Muscle of back (tissue), 11 donors: Measurements from ENCODE around the gene BCL2L2. TPM values are rescaled to one million over a fixed set of nuclear protein-coding genes. Genes with fewer than 3 reads are reported as not detected.
"Not testable (repeated sequence)": the region's sequence is repeated elsewhere in the genome, so short reads cannot be mapped to it uniquely, and the experiment has no call there.

Experiments used
- DNase-seq, 3 donors: peaks; one replicate each; pipeline versions ENCODE4 v3.0.0 to v3.0.0-alpha.2; 2013
- polyA plus RNA-seq, 10 donors: library from polyadenylated mRNA; unstranded; fragments of 120-200 nt; gene quantifications; one replicate each; pipeline ENCODE4 v1.2.1, GENCODE V29; 2013; ENCODE audit not compliant: insufficient read length in 10 of 10

BCL2L2 gene
- polyA plus RNA-seq, 10 donors, result 28.1 to 36.6 (median 30.8) TPM

DNA sequence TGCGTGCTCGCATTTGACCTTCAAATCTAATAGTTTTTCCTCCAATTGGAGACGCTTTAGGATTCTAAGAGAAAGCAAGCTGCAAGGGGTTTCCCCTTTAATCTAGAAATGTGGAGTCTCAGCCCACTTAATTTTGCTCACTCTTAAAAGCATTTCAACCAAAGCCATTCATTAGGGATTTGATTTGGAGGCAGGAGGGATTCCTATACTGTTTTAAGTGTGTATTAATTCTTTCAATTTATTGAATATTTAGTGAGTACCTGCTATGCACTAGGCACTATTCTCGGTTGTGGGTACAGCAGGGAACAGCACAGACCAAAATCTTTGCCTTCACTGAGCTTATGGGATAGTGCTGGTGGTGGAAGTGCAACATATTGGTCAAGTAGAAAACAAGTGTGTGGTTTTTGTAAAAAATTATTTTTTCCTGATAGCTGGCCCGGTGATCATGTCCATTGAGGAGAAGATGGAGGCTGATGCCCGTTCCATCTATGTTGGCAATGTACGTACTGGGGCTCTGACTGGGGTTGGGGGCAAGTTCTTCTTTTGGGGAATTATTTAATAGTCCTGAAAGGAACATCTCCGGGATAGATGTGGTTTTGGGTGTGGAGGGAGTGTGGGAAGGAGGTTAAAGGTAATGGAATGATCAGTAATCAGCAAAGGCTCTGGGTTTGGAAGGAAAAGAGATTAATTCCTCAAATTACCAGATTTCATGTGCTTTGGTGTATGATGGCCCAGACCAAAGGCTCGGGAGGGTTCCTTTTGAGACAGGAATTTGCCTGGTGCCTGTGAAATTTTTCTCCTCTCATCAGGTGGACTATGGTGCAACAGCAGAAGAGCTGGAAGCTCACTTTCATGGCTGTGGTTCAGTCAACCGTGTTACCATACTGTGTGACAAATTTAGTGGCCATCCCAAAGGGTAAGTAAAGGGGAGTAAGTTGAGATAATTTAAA lies 16.2 kb downstream of the BCL2L2 start:
- no peak for DNase-seq

DNA sequence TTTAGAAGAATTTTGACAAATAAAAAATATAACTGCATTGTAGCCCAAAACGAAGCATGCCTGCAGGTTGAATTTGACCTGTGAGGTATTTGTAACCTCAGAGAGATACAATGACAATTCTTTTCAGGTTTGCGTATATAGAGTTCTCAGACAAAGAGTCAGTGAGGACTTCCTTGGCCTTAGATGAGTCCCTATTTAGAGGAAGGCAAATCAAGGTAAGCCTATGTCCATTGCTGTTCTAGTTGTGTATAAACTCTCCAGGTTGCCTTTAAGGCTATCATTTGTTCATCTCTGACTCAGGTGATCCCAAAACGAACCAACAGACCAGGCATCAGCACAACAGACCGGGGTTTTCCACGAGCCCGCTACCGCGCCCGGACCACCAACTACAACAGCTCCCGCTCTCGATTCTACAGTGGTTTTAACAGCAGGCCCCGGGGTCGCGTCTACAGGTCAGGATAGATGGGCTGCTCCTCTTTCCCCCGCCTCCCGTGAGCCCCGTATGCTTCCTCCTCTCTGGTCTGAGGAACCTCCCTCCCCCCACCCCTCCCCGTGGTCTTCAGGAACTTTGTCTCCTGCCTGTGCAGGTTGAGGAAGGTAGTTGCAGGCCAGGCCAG lies 17.3 kb downstream of the BCL2L2 start:
- no peak for DNase-seq

DNA sequence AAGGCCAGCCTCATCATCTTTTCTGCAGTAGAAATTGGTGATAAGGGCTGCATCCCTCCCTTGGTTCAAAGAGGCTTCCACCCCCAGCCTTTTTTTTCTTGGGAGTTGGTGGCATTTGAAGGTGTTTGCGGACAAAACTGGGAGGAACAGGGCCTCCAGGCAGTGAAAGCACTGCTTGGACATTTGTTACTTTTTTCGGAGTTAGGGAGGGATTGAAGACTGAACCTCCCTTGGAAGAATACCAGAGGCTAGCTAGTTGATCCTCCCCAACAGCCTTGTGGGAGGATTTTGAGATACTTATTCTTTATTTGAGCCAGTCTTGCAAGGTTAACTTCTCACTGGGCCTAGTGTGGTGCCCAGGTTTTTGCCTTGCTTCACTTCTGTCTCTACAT lies 17.8 kb downstream of the BCL2L2 start:
- DNase-seq, result no peak

DNA sequence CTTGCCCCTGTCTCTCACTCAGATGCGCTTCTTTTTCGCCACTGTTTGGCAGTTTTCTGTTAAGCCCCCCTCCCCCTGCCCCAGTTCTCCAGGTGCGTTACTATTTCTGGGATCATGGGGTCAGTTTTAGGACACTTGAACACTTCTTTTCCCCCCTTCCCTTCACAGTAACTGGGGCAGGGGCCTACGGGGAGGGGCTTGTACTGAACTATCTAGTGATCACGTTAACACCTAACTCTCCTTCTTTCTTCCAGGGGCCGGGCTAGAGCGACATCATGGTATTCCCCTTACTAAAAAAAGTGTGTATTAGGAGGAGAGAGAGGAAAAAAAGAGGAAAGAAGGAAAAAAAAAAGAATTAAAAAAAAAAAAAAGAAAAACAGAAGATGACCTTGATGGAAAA lies 18.4 kb downstream of the BCL2L2 start:
- DNase-seq, result no peak

DNA sequence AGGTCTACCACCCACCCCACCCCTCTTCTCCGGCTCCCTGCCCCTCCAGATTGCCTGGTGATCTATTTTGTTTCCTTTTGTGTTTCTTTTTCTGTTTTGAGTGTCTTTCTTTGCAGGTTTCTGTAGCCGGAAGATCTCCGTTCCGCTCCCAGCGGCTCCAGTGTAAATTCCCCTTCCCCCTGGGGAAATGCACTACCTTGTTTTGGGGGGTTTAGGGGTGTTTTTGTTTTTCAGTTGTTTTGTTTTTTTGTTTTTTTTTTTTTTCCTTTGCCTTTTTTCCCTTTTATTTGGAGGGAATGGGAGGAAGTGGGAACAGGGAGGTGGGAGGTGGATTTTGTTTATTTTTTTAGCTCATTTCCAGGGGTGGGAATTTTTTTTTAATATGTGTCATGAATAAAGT lies 19.1 kb downstream of the BCL2L2 start:
- DNase-seq, result not testable (repeated sequence)

DNA sequence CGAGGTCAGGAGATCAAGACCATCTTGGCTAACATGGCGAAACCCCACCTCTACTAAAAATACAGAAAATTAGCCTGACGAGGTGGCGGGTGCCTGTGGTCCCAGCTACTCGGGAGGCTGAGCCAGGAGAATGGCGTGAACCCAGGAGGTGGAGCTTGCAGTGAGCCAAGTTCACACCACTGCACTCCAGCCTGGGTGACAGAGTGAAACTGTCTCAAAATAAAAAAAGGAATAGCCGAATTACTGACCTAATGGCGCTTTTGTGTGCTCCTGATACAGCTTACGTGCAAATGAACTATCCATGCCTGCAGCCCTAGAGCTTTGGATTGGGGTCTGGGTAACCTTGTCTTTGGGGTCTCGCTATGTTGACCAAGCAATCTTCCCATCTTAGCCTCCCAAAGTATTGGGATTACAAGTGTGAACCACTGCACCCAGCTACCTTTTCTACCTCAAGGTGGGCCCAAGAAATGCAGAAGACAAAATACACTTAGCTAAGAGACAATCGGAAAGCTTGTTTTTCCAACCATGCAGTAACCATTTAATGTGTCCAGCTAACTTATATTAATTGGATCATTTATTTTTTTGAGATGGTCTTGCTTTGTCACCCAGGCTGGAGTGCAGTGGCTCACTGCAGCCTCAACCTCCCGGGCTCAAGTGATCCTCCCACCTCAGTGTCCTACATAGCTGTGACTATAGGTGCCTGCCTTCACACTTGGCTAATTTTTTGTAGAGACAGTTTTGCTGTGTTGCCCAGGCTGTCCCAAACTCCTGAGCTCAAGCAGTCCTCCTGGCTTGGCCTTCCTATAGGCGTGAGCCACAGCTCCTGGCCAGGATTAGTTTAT lies 20.1 kb downstream of the BCL2L2 start:
- no peak for DNase-seq

DNA sequence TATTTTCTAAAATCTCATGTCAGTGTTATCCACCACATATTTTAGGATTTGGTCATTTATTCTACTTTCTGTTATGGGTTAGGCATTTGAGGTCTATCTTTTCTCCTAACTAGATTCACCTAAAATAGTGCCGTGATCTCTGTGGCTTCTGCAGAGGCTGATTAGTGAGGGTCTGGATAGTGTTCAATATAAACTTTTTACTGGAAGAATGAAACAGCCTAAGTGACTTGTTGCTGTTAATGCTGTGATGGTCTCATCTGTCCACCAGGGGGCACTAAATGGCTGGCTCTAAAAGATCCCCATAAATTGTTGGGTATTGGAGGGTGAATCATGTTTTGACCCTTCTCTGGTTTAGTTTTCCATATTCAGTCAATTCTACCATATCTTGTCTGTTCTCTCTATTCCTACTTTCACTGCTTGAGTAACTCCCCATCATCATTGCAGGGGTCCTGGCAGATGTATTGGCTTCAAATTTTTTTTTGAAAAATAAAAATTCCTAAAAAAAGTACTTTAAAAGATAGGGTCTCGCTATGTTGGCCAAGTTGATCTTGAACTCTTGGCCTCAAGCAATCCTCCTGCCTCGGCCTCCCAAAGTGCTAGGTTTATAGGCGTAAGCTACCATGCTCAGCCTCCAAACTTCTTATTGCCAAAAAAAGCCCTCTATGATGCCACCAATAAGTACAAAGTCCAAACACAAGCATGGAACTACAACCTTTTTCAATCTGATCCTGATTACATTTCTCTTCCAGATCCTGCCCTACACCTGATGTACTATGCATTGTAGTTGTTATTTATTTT lies 21.5 kb downstream of the BCL2L2 start:
- DNase-seq, result peak; percentile 74 to 83 (median 82)

DNA sequence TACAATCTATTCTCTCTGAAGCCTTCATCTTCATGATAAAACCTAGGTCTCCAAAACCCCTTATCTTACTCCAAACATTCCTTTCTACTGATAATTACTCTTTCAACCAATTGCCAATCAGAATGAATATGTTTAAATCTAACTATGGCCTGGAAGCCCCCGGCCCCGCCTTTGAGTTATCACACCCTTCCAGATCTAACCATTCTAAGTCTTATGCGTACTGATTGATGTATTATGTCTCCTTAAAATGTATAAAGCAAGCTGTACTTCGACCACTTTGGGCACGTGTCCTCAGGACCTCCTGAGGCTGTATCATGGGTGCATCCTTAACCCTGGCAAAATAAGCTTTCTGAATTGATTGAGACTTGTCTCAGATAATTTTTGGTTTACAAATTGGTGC lies 29.0 kb downstream of the BCL2L2 start:
- DNase-seq, result no peak

DNA sequence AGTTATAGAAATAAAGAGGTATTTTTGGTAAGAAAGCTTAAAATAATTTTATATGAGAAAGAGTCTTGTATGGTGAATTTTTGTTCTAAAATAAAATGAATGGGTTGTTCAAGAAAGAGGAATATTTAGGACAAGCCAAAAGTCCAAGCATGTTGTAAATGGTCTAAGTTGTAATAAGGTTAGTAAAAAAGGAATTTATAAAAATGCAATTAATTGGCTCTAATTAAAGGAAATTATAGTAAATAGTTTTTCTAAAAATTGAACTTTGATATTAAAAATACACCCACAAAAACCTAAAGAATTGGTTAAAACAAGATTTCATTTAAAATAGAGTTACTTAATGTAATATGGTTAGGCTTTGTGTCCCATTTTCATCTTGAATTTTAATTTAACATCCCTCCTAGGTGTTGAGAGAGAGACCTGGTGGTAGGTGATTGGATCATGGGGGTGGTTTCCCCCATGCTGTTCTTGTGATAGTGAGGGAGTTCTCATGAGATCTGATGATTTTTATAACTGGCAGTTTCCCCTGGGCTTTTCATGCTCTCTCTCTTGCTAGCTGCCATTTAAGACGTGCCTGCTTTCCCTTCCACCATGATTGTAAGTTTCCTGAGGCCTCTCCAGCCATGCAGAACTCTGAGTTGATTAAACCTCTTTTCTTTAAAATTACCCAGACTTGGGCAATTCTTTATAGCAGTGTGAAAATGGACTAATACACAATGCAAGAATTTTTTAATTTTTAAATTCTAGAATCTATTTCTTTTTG lies 33.1 kb downstream of the BCL2L2 start:
- no peak for DNase-seq

DNA sequence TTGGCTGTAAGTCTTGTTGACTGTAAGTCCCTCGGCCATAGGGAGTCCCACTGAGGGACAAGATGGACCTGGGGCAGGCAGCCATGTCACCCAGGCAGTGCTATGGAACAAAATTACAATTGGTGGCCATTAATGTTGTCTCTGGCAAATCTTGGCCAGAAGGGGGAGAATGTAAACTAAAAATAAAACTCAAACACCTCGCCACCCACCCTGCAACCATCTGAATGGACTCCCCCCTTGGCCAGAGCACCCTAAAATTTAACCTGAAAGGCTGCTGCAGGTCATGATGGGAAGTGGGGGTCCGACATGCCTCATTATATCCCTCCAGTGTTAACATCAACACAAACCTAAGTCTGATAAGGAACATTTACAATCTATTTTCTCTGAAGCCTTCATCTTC lies 37.8 kb downstream of the BCL2L2 start:
- DNase-seq, result no peak

DNA sequence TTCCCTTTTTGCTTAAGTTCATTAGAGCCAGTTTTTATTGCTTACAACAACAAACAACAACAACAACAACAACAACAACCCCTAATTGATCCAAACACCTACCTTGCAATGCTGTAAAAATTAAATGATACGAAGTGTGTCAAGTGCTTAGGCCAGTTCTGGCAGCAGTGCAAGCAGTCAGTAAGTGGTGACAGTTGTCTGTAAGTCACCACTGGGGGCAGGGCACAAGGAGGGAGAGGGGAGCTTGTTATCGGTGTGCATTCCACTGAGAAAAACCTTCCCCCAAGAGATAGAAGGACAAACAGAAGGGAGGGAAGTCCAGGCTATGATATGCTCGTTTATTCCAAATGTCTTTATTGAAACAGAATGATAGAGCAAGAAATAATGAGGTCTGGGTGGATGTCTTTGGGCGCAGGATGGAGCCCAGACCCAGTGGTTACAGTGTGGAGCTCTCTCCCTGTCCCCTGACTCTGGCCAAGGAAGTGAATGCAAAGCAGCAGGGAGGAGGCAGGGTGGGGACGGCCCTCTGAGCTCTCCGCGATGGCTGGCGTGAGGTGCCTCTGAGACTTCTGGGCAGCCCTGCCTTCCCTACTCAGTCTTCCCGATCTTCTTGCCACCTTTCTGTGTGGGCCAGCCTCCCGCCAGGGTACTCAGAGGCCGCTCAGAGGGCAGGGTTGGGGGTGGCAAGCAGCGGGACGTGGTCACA lies 39.5 kb downstream of the BCL2L2 start:
- DNase-seq, result no peak

DNA sequence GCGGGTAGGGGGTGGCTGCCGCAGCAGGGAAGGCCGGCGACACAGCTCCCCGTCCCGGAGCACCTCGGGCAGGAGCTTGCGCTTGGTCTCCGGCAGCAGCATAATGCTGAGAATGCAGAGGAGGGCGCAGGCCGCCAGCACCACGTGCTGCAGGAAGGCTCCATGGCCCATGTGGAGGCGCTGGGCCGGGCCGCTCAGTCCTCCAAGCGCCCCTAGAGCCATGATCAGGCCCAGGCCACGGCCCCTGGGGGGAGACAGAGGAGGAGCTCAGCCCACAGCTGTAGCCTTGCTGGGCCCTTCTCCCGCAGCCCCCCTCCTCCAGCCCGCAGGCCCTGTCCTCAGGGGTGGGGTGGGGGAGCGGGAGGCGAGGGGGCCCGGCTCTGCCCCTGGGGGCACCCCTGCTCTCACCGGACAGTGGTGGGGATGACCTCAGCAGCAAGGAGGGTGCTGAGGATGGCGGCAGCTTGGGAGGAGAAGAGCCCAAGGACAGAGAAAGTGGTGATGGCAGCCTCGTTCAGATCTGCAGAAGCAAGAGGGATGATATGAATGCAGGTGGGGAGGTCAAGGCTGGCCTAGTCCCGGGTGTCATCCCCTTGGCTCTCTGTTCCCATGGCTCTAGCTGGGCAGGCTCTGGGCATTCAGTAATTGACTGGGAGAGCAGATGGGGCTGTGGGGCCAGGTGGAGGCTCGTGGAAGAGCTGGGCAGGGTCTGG lies 40.2 kb downstream of the BCL2L2 start:
- DNase-seq, result no peak

DNA sequence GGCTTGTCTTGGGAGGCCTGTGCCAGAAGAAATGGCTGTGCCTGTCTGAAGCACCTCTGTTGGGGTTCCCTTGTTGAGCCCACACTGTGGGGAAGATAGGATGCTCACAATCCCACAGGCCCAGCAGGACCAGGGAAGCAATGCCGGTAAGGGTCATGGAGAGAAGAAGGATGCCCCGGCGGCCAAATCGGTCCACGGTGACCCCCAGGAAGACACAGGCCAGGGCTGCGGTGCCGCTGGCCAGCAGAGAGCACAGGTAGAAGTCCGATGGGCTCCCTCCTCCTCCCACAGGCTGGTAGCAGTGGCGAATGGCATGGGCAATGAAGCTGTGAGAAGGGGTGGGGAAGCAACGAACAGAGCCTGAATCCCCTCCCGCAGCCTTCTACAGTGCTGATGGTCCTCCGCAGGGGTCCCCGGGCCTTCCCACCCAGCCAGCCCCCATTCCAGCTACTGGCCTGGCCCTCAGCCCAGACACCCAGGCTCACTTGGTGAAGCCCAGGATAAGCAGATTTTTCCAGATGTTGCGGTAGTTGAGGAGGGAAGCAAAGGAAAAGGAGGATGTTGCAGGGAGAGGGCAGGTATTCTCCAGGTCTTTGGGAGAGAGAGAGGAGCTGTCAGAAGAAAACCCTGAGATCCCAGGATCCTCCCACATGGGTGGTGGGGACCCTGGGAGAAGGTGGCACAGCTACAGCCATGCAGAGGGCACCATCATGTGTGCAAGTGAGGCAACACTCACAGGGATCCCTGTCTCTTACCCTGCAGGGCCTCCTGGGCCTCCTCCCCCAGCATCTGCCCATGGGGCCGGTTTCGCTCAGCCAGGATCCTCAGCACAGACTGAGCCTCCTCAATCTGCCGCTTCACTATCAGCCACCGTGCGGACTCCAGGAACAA lies 41.0 kb downstream of the BCL2L2 start:
- DNase-seq, result no peak

DNA sequence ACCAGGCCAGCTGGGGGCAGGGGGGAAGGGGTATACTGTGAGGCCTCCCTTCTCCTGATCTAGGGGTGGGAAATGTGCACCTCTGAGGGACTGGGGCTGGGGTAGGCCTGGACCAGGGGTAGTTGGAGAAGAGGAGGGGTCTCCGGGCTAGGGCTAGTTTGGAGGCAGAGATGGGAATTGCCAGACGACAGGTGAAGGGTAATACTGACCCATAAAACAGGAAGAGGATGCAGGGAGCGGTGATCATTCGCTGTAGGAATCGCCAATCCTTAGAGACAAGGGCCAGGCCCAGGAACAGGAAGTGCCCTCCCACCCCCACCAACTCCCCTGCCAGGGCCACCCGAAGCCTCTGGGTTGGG lies 41.6 kb downstream of the BCL2L2 start:
- no peak for DNase-seq

DNA sequence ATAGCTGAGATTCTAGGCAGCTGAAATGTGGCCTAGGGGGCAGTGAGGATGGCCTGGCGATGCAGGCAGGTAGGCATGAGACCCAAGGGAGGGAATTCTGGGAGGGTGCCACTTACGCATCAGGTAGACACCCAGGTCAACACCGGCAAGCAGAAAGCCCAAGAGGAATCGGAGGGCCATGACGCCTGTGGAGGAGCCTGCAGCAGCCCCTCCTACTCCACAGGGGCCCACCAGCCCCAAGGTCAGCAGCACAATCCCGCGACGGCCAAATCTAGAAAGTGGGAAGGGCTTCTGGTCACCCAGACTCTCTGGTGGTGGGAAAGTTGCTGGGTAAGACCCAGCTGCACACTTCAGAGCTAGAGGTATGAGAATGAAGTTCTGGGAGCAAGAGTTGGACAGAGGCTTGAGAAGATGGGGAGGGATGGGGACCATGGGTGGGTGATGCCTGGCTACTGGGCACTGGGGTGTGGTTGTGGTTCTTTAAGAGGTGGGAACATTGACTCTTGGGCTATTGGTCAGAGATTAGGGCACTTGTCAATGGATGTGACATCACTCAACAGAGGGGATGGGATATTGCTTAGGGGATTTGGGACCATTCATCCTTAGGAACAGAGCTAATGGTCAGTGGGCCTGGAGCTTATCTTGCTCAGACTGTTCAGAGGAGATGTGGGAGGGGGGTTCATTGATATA lies 42.7 kb downstream of the BCL2L2 start:
- DNase-seq, result no peak

DNA sequence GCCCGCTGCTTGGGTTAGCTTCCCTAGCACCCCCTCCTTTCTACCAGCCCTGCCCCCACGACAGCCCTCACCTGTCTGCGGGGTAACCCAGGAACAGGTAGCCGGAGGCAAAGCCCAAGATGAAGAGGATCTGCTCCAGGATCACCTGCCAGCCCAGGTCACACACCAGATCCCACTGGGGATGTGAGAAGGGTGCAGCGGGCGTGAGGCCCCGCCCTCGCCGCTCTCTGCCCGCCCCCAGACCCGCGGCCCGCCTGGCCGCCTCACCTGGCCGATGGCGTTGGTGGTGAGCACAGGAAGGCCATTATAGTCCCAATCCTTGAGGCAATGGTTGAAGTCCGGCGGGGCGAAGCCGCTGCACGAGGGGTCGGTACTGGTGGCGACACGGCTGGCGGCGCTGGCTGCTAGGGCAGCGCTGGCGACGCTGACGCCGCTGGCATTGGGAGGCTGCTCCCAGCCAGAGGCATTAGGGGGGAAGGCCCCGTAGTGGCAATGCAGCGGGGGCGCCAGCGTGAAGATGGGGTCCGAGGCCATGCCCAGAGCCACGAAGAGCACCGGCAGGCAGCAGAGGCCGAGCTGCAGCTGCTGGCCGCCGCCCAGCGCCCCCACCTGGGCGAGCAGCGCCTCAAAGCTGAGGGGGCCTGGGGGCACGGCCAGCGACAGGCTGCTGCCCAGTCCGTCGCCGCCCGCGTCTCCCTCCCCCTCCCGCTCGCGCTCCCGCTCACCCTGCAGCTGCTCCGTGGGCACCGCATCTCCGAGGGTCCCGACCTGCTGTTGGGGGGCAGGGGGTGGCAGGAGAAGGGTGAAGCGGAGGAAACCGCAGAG lies 45.3 kb downstream of the BCL2L2 start:
- peak in 1 of 3 donors; percentile 32 for DNase-seq
